Measurements from ENCODE around the gene KCNQ1.

The KCNQ1 gene

DNA sequence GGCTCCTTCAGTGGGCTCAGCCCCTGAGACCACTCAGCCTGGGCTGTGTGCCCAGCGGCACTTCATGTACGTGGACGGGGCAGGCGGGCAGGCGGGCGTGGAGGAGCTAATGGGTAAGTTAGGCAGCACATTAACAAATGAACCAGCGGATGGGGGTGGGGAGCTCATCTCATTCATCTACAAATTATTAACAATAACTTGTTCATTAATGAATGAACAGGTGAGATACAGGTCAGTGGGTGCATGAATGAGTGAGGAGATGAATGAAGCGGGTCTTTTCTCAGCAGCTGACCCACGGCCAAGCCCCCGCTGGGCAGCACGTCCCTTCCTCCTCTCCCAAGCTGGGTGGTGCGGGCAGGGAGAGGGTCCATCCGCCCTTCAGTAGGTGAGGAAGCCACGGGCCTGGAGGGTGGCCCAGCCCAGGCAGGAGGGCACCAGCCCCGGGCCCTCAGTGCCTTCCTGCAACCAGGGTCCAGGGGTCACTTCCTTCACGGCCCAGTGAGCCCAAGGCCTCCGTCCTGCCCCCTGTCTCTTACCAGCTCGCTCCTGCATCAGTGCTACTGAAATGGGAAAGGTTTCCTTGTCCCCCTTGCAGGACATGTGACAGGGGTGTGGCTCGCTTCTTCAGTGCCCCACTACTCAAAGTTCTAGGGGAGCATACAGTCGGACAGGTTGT, 315.5 kb downstream of the KCNQ1 start:
- no peak for DNase-seq

GRCh38 chr11:2761131-2762030, 316.6 kb downstream of the KCNQ1 start:
- no peak for DNase-seq

DNA sequence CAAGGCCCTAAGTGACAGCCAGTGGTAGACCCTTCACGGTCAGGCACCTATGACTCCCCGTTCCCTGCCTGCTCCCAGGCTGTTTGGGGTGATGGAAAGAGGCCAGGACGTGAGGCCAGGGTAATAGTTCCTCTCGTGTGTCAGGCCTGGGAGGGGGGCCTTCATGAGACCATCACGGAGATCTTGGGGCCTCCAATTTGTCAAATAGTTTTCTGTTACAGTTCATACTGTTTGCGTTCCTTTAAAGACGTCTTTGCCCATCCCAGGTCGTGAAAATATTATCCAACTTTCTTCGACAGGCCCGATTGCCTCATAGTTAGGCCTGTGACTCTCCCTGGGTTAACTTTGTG, 317.2 kb downstream of the KCNQ1 start:
- DNase-seq, result no peak

DNA sequence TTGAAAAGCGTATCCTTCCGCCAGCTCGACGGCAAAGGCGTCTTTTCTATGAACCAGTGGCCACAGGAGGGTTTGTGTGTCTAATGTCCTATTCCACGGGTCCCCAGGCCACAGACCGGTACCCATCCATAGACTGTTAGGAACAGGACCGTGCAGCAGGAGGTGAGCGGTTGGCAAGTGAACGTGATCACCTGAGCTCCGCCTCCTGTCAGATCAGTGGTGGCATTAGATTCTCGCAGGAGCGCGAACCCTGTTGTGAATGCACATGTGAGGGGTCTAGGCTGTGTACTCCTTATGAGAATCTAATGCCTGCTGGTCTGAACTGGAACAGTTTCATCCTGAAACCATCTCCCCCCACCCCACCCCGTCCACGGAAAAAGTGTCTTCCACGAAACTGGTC, 317.6 kb downstream of the KCNQ1 start:
- no peak for DNase-seq

DNA sequence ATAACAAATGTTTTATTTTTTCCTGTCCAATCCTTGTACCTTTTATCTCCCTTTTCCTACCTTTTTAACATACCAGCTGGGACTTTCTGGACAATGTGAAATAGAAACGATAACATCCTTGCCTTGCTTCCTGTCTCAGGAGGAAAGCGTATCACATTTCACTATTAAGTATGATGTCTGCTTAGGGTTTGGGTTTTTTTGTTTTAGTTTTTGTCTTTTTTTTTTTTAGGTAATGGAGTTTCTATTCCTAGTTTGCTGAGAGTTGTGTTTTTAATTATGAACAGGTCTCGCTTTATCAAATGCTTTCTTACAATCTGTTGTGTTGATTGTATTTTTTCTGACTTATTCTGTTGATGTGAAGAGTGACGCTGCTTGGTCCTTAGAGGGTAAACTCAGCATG, 319.2 kb downstream of the KCNQ1 start:
- DNase-seq, result no peak

DNA sequence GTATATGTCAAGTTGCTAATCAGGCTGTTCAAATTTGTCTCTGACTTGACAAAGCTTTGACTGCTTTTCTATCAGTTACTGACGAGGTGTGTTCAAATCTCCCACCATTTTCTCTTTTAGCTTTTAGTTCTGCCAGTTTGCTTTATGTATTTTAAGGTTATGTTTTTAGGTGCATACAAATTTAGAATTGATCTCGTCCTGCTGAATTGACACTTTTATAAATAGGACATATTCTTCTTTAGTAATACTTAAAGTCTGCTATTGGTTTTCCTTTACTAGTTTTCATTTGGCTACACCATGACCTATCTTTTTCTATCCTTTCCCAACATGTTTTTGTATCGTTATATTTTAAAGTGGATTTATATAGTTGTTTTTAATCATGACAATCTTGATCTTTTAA, 320.7 kb downstream of the KCNQ1 start:
- DNase-seq, result no peak

DNA sequence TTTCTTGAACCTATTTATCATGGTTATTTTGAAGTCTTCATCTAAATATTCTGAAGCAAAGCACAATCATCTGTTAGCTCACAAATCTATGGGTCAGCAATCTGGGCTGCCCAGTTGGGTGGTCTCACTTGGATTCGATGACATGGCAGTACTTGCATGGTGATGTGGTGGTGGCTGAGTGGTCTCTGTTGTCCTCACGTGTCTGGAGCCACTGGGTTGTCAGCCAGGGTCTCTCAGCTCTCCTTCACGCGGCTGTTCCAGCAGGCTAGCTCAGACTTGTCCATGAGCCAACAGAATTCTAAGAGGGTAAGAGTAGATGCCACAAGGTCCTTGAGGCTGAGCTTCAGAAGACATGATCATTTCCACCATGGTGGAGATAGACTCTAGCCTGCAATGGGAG, 321.4 kb downstream of the KCNQ1 start:
- no peak for DNase-seq

- no peak for DNase-seq
Measured at GRCh38 chr11:2767071-2767470, 322.3 kb downstream of the KCNQ1 start.

GRCh38 chr11:2767801-2768200, 323.0 kb downstream of the KCNQ1 start:
- no peak for DNase-seq

DNA sequence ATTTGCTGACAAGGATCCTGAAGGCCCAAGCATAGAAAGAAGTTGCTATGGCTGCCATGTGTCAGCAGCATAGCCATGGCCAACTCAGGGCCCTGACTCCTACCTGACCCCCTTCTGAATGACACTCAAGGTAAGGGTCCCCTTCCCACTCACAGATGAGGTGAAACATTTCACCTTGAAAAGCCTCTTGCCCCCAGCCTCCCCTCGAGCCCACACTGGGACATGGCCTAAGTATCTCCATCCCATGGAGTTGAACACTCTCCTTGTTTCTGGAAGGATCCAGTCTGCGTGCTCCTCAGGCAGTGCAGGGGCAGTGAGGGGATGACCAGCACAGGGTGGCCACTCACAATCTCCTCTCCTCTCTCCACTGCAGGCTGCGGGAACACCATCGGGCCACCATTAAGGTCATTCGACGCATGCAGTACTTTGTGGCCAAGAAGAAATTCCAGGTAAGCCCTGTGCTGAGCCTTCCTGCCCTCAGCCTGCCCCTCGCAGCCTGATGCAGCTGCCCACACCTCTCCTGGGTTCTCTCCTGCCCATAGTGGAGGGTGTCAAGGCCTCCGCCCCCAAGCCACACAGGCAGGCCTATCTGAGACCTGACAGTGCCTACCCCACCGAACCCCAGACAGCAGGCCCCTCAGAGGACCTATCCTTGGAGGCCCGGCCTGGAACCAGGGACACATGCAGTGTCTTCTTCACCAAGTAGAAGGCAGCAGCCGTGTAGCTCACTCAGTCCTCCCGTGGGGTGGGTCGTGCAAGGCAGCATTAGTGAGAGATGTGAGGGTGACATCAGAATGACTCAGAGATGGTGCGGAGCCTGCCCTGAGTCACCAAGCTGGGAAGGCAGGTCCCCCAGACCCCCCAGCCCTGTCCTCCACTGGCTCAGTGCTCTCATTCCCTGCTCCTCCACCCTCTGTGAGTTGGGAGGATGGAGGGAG, 323.9 kb downstream of the KCNQ1 start:
- peak; percentile 27 for DNase-seq

- DNase-seq, result no peak
Measured at GRCh38 chr11:2769409-2770095, 324.7 kb downstream of the KCNQ1 start.

DNA sequence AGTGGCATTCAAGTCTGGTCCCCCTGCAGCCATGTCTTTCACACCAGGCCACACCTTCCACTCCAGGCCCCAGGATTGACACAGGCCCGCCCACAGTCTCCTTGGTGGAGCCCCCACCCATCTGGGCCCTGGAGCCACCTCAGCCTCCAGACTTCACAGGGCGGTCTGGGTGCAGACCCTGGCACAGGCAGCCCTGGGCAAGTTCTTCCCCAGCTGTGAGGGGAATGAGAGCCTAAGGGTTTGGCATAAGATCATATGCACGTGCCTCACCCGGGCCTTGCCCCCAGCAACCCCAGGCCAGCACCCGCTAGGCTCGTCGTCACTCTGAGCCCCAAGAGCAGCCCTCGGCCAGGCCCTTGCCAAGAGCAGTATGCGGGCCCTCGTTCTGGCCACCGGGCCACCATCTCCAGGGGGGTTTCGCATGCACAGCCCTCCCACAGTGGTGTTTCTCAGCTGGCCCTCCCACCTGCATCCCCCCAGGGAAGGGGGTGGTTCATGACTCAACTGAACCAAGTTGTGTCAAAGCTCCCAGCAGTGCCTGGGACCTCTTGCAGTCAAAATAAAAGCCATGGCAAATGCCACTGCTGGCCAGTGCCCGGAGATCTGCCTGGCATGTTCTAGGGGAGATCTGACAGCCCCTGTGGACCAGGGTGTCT, 325.4 kb downstream of the KCNQ1 start:
- no peak for DNase-seq

DNA sequence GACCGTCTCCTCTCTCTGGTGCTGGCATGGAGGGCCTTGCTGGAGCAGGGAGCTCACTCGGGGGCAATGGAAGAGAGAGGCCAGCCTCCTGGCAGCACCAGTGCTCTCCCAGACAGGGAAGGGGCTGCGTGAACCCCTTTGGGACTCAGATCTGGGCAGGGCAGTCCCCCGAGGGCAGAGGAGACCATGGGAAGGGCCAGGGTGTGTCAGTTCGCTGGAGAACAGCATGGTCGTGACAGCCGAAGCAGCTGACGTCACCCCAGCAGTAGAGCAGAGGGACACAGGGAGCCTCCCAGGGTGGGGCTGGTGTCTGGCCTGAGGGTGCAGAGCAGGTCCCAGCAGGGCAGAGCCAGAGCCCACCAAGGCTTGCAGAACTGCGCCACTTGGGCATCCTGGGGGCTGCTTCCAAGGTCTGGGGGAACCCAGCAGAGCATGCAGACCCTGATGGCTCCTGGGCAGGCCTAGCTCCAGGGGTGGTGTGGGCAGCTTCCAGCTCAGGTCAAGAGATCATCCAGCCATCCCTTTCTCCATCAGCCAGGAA, 326.0 kb downstream of the KCNQ1 start:
- no peak for DNase-seq

DNA sequence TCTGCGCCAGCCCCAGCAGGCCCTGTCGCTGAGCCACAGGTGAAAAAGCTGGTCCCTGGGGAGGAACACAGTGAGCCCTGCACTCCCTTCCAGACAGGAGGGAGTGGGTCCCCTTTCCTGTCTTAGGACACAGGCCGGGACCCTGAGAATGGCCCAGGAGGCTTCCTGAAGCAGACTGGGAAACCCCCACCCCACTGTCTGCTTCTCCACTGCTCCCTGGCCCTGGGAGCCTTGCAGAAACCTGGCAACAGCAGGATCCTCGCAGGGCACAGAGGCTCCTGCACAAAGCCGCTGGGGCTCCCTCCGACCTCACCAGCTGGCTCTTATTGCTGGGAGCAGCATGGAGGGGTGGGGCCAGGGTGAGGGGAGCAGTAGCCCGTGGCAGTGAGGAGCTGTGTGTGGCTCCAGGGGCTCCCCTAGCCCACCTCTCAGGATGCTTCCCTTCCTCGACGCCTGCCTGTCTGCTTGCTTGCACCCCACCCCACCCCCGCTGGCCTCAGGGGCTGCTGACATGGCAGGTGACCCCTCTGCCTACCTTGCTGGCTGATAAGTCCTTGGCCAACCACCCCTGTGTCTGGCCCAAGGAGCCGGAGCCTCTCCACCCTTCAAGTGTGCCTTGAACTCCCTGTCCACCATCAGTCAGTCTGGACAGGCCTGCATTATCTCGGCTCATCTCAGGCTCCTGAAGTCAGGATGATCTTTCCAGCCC, 327.1 kb downstream of the KCNQ1 start:
- DNase-seq, result no peak

GRCh38 chr11:2772544-2773031, 327.8 kb downstream of the KCNQ1 start:
- DNase-seq, result peak; percentile 59

DNA sequence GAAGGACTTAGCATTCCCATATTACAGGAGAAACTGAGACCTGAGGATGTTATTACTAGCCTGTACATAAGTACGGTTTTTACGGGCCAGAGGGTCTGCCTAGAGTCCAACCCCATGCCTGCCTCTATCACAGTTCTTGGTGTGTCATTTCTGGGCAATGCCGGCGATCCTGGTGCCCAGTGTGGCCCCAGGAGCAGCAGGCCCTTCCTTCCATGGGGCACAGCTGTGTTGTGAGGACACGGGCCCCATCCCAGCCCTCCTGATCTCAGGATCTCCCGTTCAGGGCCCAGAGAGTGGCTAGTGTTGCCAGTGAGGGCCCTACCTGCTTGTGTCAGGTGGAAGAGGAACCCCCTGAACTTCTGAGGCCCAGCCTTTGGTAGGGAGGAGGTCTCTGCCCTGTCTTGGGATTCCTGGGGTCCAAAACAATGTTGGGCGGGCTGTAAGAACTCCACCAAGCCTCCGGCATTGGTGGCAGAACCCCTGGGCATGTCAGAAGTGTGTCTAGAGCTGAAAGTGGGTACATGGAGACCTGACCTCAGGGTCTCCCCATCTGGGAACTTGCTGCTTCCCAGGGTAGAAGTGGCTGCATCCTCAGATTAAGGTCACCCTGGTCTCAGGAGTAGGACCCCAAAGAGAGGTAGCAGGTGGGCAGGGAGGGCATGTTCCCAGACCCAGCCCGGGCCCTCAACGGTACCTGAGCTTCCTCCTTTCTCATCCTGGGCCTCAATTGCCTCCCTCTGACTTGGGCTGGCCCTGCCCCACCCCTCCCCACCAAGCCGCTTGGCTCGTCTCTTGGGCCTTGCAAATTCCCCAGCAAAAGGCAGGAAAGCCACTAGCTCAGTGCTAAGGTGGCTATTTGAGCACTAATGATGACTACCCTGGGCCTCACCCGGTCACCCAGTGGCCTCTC, 329.6 kb downstream of the KCNQ1 start:
- DNase-seq, result no peak

- no peak for DNase-seq
Measured at GRCh38 chr11:2775083-2775625, 330.3 kb downstream of the KCNQ1 start.

- no peak for DNase-seq
Measured at GRCh38 chr11:2775626-2776350, 331.0 kb downstream of the KCNQ1 start.
